WERI-Rb-1 (cell line): ENCODE data around the gene CAMTA1.

Experiments used
- DNase-seq: peaks from one replicate; pipeline ENCODE4 v3.0.0-alpha.2; 2020
- H3K27ac ChIP-seq: fragments of 250-450 bp; sonication (Bioruptor Pico); 2 replicates; pipeline ENCODE4 v1.5.1; 2020; ENCODE audit warnings: mild to moderate bottlenecking, moderate library complexity
- H3K27me3 ChIP-seq: fragments of 250-450 bp; sonication (Bioruptor Pico); 2 replicates; pipeline ENCODE4 v1.5.1; 2021; ENCODE audit warnings: mild to moderate bottlenecking, low read depth, moderate library complexity; ENCODE audit not compliant: insufficient read depth, severe bottlenecking
- H3K36me3 ChIP-seq: fragments of 250-450 bp; sonication (Bioruptor Pico); 2 replicates; pipeline ENCODE4 v1.5.1; 2020; ENCODE audit warnings: mild to moderate bottlenecking, moderate library complexity
- H3K4me3 ChIP-seq: 2 replicates; pipeline ENCODE4 v1.5.1; 2011; ENCODE audit warnings: low read depth, mild to moderate bottlenecking, control low read depth, low read length
- H3K9me3 ChIP-seq: fragments of 250-450 bp; sonication (Bioruptor Pico); 2 replicates; pipeline ENCODE4 v1.5.1; 2021; ENCODE audit warnings: mild to moderate bottlenecking, moderate library complexity; ENCODE audit not compliant: severe bottlenecking
- CTCF ChIP-seq: IDR thresholded peaks from 2 replicates; pipeline ENCODE4 v1.5.1; 2011; ENCODE audit warnings: low read depth, mild to moderate bottlenecking, control low read depth, inconsistent platforms, low read length

CAMTA1 gene

GRCh38 chr1:7535016-7535415 lies 749.8 kb downstream of the CAMTA1 start:
- TF ChIP-seq CTCF = no peak
- no peak for DNase-seq
- H3K4me3 ChIP-seq = no peak overlapping the region
- H3K9me3 ChIP-seq = no peaks in the 10 kb centered on the region
- H3K27me3 ChIP-seq = no peaks in the 10 kb centered on the region
- H3K36me3 ChIP-seq = no peaks in the 10 kb centered on the region
- no peak overlapping the region for H3K27ac ChIP-seq

- DNase-seq = no peak
- Histone ChIP-seq H3K27ac (no peak overlapping the region), H3K27me3 (no peaks in the 10 kb centered on the region), H3K36me3 (no peaks in the 10 kb centered on the region), H3K9me3 (no peaks in the 10 kb centered on the region), H3K4me3 (no peak overlapping the region)
- TF ChIP-seq CTCF = no peak
Measured at GRCh38 chr1:7535934-7536878, 751.0 kb downstream of the CAMTA1 start.

- no peak for TF ChIP-seq CTCF
- no peak for DNase-seq
- Histone ChIP-seq H3K27ac (no peak overlapping the region), H3K9me3 (no peaks in the 10 kb centered on the region), H3K4me3 (no peak overlapping the region), H3K27me3 (no peaks in the 10 kb centered on the region), H3K36me3 (no peaks in the 10 kb centered on the region)
Measured at GRCh38 chr1:7536891-7537591, 751.8 kb downstream of the CAMTA1 start.

GRCh38 chr1:7538033-7538432 lies 752.8 kb downstream of the CAMTA1 start:
- no peaks in the 10 kb centered on the region for H3K27me3 ChIP-seq
- H3K36me3 ChIP-seq = no peaks in the 10 kb centered on the region
- TF ChIP-seq CTCF = no peak
- no peak for DNase-seq
- no peak overlapping the region for H3K27ac ChIP-seq
- H3K4me3 ChIP-seq = no peak overlapping the region
- no peaks in the 10 kb centered on the region for H3K9me3 ChIP-seq

GRCh38 chr1:7538849-7539768 lies 753.9 kb downstream of the CAMTA1 start:
- Histone ChIP-seq H3K9me3 (peaks cover 3% of the 10 kb centered on the region), H3K4me3 (no peak overlapping the region), H3K27me3 (no peaks in the 10 kb centered on the region), H3K27ac (no peak overlapping the region), H3K36me3 (no peaks in the 10 kb centered on the region)
- DNase-seq = peak; percentile 51
- peak; percentile 38; the same call in 1 of the 2 replicates for TF ChIP-seq CTCF
